Smooth muscle cell (in vitro differentiated cells): ENCODE results near the gene MYCL. TPM values are rescaled to one million over a fixed set of nuclear protein-coding genes. Genes with fewer than 3 reads are reported as not detected.

Source experiments
- DNase-seq: peaks from one replicate; lab custom pipeline; 2025; ENCODE audit not compliant: unreplicated experiment; lab: John Stamatoyannopoulos, UW
- H2AFZ ChIP-seq: fragments of 200-600 bp; sonication (generic); 2 replicates; pipeline ENCODE4 v1.6.0; 2016; ENCODE audit warnings: antibody characterized with exemption, low read depth, mild to moderate bottlenecking
- H3F3A ChIP-seq: fragments of 200-600 bp; sonication (generic); 2 replicates; pipeline ENCODE4 v1.6.0; 2017; ENCODE audit warnings: antibody characterized with exemption, low read depth
- H3K27ac ChIP-seq: fragments of 200-600 bp; sonication (generic); 2 replicates; pipeline ENCODE4 v1.5.1; 2016; ENCODE audit warnings: low read depth, mild to moderate bottlenecking
- H3K27me3 ChIP-seq: fragments of 200-600 bp; sonication (generic); 2 replicates; pipeline ENCODE4 v1.6.1; 2016; ENCODE audit warnings: low read depth, mild to moderate bottlenecking
- H3K36me3 ChIP-seq: fragments of 200-600 bp; sonication (generic); 2 replicates; pipeline ENCODE4 v1.5.1; 2016; ENCODE audit warnings: low read depth
- H3K4me1 ChIP-seq: fragments of 200-600 bp; sonication (generic); 2 replicates; pipeline ENCODE4 v1.5.1; 2016; ENCODE audit warnings: low read depth
- H3K4me2 ChIP-seq: fragments of 200-600 bp; sonication (generic); 2 replicates; pipeline ENCODE4 v1.6.0; 2016; ENCODE audit warnings: mild to moderate bottlenecking
- H3K4me3 ChIP-seq: fragments of 200-600 bp; sonication (generic); 2 replicates; pipeline ENCODE4 v1.5.1; 2016; ENCODE audit warnings: mild to moderate bottlenecking
- H3K79me2 ChIP-seq: fragments of 200-600 bp; sonication (generic); 2 replicates; pipeline ENCODE4 v1.6.0; 2016; ENCODE audit warnings: low read depth, mild to moderate bottlenecking
- H3K9ac ChIP-seq: fragments of 200-600 bp; sonication (generic); 2 replicates; pipeline ENCODE4 v1.6.0; 2016; ENCODE audit warnings: low read depth
- H3K9me3 ChIP-seq: fragments of 200-600 bp; sonication (generic); replicated peaks from 2 replicates; pipeline ENCODE4 v1.5.1; 2016; ENCODE audit warnings: low read depth
- H4K20me1 ChIP-seq: fragments of 200-600 bp; sonication (generic); 2 replicates; pipeline ENCODE4 v1.6.0; 2016; ENCODE audit warnings: low read depth
- CTCF ChIP-seq: fragments of 200-600 bp; sonication (generic); IDR thresholded peaks from 2 replicates; pipeline ENCODE4 v1.5.1; 2017; ENCODE audit warnings: borderline replicate concordance, mild to moderate bottlenecking, antibody characterized with exemption; ENCODE audit not compliant: insufficient read depth, poor library complexity, severe bottlenecking
- WGBS: methylation state at CpG from one replicate; pipeline ENCODE4 v1.1.7; 2016; ENCODE audit warnings: low lambda C conversion rate; 5-methylcytosine and 5-hydroxymethylcytosine counted together
- polyA plus RNA-seq: library from polyadenylated mRNA; unstranded; fragments of >200 nt; fragmentation: Nextera tagmentation; extraction: Ambion mirVana; gene quantifications from 2 replicates; pipeline ENCODE4 v1.2.1, GENCODE V29; 2016
- total RNA-seq: library from RNA; depleted of rRNA; stranded (reverse); fragments of >200 nt; gene quantifications from 2 replicates; pipeline ENCODE4 v1.2.3, GENCODE V29; 2014

Gene MYCL
- total and polyA plus RNA-seq, 2 experiments from 2014 or later: 0.98 to 4.5 TPM

- Histone ChIP-seq H2AFZ (no peak overlapping the region), H3K36me3 (no peaks in the 10 kb centered on the region), H3K27ac (no peak overlapping the region), H3K4me1 (no peaks in the 10 kb centered on the region), H3F3A (peaks cover 4% of the 10 kb centered on the region), H3K9me3 (no peaks in the 10 kb centered on the region), H3K4me2 (no peak overlapping the region), H3K9ac (no peak overlapping the region), H3K27me3 (no peaks in the 10 kb centered on the region), H4K20me1 (peaks cover 97% of the 10 kb centered on the region), H3K79me2 (peaks cover 10% of the 10 kb centered on the region), H3K4me3 (no peak overlapping the region)
- 94% methylated on average over 1 of the region's 1 CpG for WGBS
- TF ChIP-seq CTCF: no peak
- DNase-seq: no peak
Measured at GRCh38 chr1:39852876-39853275, 48.8 kb downstream of the MYCL start.

- Histone ChIP-seq H3F3A (peaks cover 10% of the 10 kb centered on the region), H3K4me1 (no peaks in the 10 kb centered on the region), H3K9ac (no peak overlapping the region), H3K79me2 (peaks cover 4% of the 10 kb centered on the region), H3K4me2 (no peak overlapping the region), H3K36me3 (no peaks in the 10 kb centered on the region), H3K9me3 (no peaks in the 10 kb centered on the region), H3K4me3 (no peak overlapping the region), H3K27ac (no peak overlapping the region), H4K20me1 (peaks cover 97% of the 10 kb centered on the region), H3K27me3 (no peaks in the 10 kb centered on the region), H2AFZ (no peak overlapping the region)
- no peak for TF ChIP-seq CTCF
- 81% methylated on average over 5 of the region's 5 CpGs for WGBS
- DNase-seq: no peak
Measured at GRCh38 chr1:39852214-39852791, 49.4 kb downstream of the MYCL start.

GRCh38 chr1:39850606-39851216 lies 51.0 kb downstream of the MYCL start:
- Histone ChIP-seq H3K27me3 (no peaks in the 10 kb centered on the region), H4K20me1 (peaks cover 97% of the 10 kb centered on the region), H3K4me2 (no peak overlapping the region), H3K27ac (peak overlapping the region; percentile 70), H3K4me1 (peaks cover 5% of the 10 kb centered on the region), H3K9ac (peak overlapping the region; percentile 30), H2AFZ (no peak overlapping the region), H3K9me3 (no peaks in the 10 kb centered on the region), H3K79me2 (peaks cover 3% of the 10 kb centered on the region), H3F3A (peaks cover 19% of the 10 kb centered on the region), H3K36me3 (no peaks in the 10 kb centered on the region), H3K4me3 (no peak overlapping the region)
- no peak for TF ChIP-seq CTCF
- no peak for DNase-seq
- WGBS: 75% methylated on average over 3 of the region's 3 CpGs

GRCh38 chr1:39849203-39849602 lies 52.5 kb downstream of the MYCL start:
- 79% methylated on average over 1 of the region's 1 CpG for WGBS
- DNase-seq: no peak

More at GRCh38 chr1:39849203-39849602, 52.5 kb downstream of the MYCL start:
- Histone ChIP-seq H3K4me2 (no peak overlapping the region), H3K4me1 (peaks cover 5% of the 10 kb centered on the region), H2AFZ (no peak overlapping the region), H3K27ac (peak overlapping the region; percentile 70), H3K27me3 (no peaks in the 10 kb centered on the region), H4K20me1 (peaks cover 97% of the 10 kb centered on the region), H3K79me2 (no peaks in the 10 kb centered on the region), H3K36me3 (no peaks in the 10 kb centered on the region), H3K4me3 (no peak overlapping the region), H3K9me3 (no peaks in the 10 kb centered on the region), H3K9ac (no peak overlapping the region), H3F3A (peaks cover 20% of the 10 kb centered on the region)
- TF ChIP-seq CTCF: no peak
